Measurements from ENCODE around the gene SND1.

GRCh38 chr7:127713758-127714157, 61.8 kb downstream of the SND1 start:
- TF ChIP-seq POLR2A (IDR thresholded peaks at IDR 0.05): no peak
- TF ChIP-seq CTCF (IDR thresholded peaks at IDR 0.05): no peak
